Stimulated activated CD4-positive, alpha-beta T cell treated with anti-CD3 and anti-CD28 coated beads, Interleukin-2, amount 100 ng/mL, for 4 hours (primary cell): Measurements from ENCODE around the gene MAGEB5.
"Not testable (repeated sequence)": the region's sequence is repeated elsewhere in the genome, so short reads cannot be mapped to it uniquely, and the experiment has no call there.

ENCODE experiments used
- DNase-seq: peaks from one replicate; pipeline ENCODE4 v3.0.0-alpha.2; 2020; ENCODE audit warnings: low read depth

MAGEB5 gene, protein sequence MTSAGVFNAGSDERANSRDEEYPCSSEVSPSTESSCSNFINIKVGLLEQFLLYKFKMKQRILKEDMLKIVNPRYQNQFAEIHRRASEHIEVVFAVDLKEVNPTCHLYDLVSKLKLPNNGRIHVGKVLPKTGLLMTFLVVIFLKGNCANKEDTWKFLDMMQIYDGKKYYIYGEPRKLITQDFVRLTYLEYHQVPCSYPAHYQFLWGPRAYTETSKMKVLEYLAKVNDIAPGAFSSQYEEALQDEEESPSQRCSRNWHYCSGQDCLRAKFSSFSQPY

DNA sequence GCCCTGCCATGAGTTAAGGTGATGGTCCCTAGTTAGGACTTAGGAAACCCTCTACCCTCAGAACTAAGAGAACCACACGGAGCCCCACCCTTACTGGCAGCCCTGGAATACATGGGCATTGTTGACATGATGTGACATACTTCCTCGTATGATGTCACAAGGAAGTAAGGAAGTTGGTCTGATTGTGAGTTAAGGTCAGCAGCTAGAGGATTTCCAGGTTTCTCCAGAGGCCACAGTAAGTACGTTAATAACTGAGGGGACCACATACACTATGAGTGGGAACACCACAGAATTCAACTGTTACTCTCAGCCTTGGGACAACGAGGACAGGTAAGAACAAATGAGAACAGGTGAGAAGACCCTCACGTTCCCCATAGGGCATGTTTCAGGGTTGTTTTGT, at the start of gene MAGEB5:
Gene MAGEB5, plus strand, starts transcription at position 301 of the 400 bp plus-strand sequence. CDS start 1,133 bp downstream, outside the sequence.
- DNase-seq, result no peak

DNA sequence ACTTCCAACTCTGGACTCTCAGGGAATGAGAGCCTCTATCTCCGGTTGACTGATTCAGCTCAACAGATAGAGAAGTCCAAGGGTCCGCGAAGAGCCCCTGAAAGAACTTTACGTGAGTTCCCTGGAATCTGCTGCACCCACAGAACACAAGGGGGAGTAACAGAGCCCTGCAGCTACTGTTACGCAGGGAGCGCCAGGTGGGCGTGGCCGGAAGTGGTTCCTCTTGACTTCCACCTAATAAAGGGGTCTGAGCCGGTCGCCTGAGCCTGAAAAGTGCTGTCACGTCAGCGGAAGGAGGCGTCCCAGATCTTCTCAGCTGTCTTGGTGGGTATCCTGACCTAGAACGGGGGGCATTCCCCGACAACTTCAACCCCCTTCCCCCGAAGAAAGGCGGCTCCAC, 23.8 kb upstream of the MAGEB5 start, which contains the start of gene MAGEB6:
Gene MAGEB6, plus strand, starts transcription at position 237 of the 400 bp plus-strand sequence. CDS start 1,407 bp downstream, outside the sequence.
- DNase-seq, result no peak

DNA sequence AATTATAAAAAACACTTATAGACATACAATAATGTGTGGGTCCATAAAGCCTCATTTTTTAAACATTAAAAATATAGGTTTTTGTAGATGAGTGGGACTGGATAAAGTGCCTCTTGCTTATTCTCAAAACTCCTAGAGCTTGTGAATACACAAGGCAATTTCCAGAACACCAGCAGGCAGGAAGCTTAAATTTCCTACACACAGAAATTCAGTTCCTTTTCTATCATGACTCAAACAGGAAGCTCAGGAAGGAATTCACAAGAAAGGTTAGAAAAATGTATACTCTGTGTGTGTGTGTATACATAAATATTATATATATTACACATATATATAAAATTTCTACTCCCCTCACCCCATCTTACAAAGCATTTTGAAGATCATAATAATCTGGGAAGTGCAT, 12.4 kb upstream of the MAGEB5 start:
- no peak for DNase-seq

DNA sequence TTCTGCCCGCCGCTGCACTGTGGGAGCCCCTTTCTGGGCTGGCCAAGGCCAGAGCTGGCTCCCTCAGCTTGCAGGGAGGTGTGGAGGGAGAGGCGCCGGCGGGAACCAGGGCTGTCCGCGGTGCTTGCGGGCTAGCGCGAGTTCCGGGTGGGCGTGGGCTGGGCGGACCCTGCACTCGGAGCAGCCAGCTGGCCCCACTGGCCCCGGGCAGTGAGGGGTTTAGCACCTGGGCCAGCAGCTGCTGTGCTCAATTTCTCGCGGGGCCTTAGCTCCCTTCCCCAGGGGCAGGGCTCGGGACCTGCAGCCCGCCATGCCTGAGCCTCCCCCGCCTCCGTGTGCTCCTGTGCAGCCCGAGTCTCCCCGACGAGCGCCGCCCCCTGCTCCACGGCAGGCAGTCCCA, 11.3 kb upstream of the MAGEB5 start:
- not testable (repeated sequence) for DNase-seq

DNA sequence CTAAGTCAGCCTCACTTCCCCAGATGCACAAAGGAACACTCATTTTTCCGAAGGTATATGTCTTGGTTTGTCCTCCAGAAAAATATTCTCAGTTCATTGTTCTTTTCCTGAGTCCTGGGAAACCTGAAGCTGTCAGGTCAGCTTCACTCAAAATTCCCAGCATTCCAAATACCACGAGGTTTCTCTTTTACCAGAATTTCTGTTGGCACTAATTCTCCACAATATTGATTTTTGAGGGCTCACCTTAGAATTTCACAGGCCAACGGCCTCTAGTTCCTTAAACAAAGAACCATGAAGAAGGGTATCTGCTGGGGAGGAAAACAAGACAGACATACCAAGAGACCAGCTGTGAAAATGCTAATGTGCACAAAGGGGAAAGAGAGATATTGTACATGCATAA, 8.0 kb upstream of the MAGEB5 start:
- DNase-seq, result no peak

DNA sequence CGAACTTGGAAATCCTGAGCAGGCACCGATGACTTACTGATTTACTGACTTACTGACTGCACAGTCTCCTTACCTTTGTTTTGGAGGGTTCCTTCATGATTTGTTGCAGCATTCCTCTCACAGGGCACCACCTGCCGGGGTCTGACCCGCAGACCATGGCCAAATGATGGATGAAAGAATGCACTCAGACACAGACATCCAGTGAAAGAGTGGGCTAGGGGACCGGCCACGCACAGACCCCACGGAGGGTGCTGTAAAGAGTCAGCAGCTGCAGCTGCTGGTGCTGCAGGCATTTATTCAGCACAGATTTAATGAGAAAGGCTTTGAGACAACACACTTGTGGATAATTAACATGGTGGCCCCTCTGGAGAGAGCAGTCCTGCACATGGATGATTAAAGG, 3.4 kb downstream of the MAGEB5 start:
- no peak for DNase-seq

DNA sequence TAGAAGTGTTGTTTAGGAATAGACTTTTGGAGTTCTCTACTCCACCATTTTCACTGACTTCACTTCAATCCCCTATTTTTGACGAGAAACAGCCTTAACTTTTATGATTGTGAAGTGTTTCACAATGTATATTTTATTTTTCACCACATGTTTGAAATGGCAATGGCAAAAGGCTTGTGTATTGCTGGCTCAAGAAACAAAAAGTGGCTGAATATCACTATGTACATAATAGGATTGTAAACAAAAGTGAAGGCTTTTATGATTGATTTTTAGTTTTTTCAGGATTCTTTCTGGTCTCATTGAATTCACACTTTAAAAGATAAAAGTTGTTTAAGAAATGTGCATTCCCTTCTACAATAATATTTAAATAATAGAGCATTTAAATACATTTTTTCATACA, 18.2 kb downstream of the MAGEB5 start:
- DNase-seq, result no peak

DNA sequence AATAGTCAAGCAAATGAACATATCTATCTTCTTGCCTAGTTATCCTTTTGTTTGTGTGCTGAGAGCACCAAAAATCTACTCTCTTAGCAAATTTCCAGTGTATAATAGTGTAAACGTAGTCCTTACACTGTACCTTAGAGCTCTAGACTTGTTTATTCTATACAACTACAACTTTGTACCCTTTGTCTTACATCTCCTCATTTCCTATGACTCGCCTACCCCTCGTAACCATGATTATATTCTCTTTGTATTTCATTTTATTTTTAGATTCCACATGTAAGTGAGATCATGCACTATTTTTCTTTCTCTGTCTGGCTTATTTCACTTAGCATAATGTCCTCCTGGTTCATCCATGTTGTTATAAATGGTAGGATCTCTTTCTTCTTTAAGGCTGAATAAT, 37.6 kb downstream of the MAGEB5 start:
- no peak for DNase-seq

DNA sequence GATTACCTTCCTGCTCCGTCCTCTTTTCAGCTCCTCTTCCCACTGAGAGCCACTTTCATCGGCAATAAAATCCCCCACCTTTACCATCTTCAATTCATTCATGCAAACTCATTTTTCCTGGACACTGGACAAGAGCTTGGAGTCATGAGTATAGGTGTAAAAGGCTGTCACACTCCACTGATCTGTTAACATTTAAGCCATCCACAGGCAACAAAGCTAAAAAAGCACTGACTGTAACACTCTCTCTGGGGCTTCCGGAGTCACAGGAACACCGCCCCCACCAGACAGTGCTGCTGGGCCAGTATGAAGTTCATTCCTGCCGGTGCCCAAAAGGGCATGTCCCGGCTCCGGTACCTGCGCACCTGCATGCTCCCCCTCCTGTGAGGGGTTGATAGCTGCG, 38.5 kb downstream of the MAGEB5 start:
- DNase-seq, result no peak

DNA sequence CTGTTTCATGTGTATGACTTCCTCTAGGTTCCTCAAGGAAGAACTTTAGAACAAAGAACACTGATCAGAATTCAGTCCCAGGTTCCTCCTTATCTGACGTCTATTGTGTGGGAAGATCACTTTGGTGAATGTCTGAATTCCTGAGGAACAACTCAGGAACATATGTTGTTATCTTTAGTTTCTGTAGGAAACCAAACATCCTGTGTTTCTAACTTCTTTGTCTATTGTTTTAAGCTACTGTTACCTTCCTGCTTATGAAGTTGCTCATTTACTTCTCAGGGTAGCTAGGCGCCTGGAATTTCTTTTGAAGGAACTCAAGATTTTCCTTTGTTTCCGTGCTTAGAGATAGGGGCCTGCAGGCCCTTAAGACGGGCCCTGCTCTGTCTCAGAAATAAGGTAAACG, 46.2 kb downstream of the MAGEB5 start:
- no peak for DNase-seq
